Effector memory CD4-positive, alpha-beta T cell (primary cell): ENCODE data around the gene IRX2.

Source experiments
- DNase-seq, 3 donors: peaks; one replicate each; pipeline ENCODE4 v3.0.0-alpha.2; 2020
- H3K27ac ChIP-seq: 2 replicates; pipeline ENCODE4 v1.7.0; 2013; ENCODE audit warnings: mild to moderate bottlenecking, low read length, moderate library complexity; ENCODE audit not compliant: insufficient read depth, poor library complexity, severe bottlenecking
- H3K27me3 ChIP-seq: replicated peaks from 2 replicates; pipeline ENCODE4 v1.7.0; 2013; ENCODE audit warnings: mild to moderate bottlenecking, low read length; ENCODE audit not compliant: insufficient read depth, control insufficient read depth, poor library complexity, severe bottlenecking
- H3K36me3 ChIP-seq: 2 replicates; pipeline ENCODE4 v1.7.0; 2013; ENCODE audit warnings: mild to moderate bottlenecking, low read length, moderate library complexity; ENCODE audit not compliant: control insufficient read depth, insufficient read depth
- H3K4me1 ChIP-seq: 2 replicates; pipeline ENCODE4 v1.7.0; 2013; ENCODE audit warnings: low read length, mild to moderate bottlenecking; ENCODE audit not compliant: control insufficient read depth, insufficient read depth, poor library complexity, severe bottlenecking
- H3K4me3 ChIP-seq: 2 replicates; pipeline ENCODE4 v1.7.0; 2013; ENCODE audit warnings: low read length, low read depth, mild to moderate bottlenecking; ENCODE audit not compliant: insufficient read depth, poor library complexity, severe bottlenecking
- H3K9me3 ChIP-seq: 2 replicates; pipeline ENCODE4 v1.7.0; 2013; ENCODE audit warnings: mild to moderate bottlenecking, low read length, moderate library complexity; ENCODE audit not compliant: control insufficient read depth

The IRX2 gene

DNA sequence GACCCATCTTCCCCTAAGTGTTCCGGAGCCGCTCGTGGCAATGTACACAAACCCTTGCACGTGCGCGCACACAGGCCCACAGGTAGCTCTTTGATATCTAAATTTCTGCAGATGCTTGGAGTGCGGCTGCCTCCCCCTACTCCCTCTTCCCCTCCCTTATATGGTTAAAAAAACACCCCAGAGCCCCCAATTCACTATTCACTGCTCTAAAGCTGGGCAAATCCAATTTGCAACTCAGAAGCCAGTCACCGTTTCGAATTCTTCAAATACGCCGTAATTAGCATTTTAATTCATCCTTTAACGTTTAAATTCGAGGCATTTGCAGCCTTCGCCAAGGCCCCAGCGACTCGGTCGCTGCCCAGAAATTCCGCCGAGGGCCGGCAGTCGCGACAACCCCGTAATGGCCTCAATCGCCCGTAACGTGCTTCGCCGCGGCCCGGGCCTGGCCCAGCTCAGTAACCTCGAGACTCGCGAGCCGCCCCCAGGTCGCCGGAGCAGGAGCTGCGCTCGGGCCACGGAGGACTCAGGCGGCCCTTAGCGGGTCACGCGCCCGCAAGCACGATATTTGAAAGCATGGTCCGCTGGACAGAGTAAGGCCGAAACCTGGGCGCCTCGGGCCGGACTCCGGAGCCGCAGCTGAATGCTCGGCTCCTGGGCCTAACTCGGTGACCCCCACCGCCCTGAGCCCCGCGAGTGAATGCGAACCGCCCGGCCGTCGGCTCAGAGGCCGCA, 1.3 kb downstream of the IRX2 start:
- no peak overlapping the region for H3K4me3 ChIP-seq
- no peaks in the 10 kb centered on the region for H3K36me3 ChIP-seq
- peaks cover 40% of the 10 kb centered on the region for H3K27me3 ChIP-seq
- no peak for DNase-seq
- no peak overlapping the region for H3K27ac ChIP-seq
- no peaks in the 10 kb centered on the region for H3K9me3 ChIP-seq
- no peaks in the 10 kb centered on the region for H3K4me1 ChIP-seq

DNA sequence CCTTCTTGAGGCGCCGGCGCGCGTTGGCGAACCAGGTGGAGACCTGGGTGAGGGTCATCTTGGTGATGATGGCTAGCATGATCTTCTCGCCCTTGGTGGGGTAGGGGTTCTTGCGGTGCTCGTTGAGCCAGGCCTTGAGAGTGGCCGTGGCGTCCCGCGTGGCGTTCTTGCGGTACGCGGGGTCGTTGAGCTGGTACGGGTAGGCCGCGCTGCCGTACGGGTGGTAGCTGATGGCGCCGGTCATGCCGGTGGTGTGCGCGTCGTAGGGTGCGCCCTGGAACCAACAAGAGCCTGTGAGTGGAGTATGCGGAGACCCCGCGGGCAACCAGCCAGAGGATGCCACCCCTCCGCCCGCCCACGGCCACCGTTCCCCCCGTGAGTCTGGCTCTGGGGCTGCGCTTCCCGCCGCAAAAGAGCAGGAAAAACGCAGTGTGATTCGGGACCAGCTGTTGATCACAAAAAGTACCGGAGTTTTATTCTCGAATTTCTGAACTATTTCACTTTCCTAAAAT, 1.9 kb downstream of the IRX2 start:
- Histone ChIP-seq H3K27me3 (peaks cover 36% of the 10 kb centered on the region), H3K4me1 (no peaks in the 10 kb centered on the region), H3K36me3 (no peaks in the 10 kb centered on the region), H3K4me3 (no peak overlapping the region), H3K27ac (no peak overlapping the region), H3K9me3 (no peaks in the 10 kb centered on the region)
- DNase-seq, result no peak

DNA sequence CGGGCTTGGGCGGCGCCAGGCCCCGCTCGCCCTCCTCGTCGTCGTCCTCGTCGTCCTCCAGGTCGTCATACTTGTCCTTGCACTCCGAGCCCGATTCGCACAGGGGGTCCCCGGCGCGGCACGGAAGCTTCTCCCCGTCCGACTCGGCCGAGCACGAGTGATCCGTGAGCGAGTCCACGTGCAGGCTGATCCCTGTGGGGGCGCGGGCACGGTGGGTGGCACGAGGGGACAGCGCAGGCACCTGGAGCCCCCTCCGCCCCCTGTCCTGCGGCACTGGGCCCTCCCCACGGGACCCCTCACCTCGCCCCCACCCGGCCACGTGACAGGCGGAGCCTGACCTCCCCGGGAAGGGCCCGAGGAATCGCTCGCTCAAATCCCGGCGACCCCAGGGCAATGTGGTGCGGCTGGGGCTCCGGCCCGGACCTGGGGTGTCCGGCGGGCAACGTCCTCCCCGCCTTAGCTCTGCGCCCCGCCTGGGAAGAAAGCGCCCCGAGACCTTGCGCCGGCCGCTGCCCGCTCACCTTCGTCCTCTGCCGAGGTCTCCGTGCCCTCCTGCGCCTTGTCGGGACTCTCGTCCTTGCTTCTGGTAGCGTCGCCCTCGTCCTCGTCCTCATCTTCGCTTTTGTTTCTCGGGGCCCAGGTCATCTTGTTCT, 2.5 kb downstream of the IRX2 start:
- H3K27me3 ChIP-seq, result peaks cover 30% of the 10 kb centered on the region
- H3K4me1 ChIP-seq, result no peaks in the 10 kb centered on the region
- H3K36me3 ChIP-seq, result no peaks in the 10 kb centered on the region
- no peaks in the 10 kb centered on the region for H3K9me3 ChIP-seq
- no peak overlapping the region for H3K4me3 ChIP-seq
- DNase-seq, result no peak
- H3K27ac ChIP-seq, result no peak overlapping the region

DNA sequence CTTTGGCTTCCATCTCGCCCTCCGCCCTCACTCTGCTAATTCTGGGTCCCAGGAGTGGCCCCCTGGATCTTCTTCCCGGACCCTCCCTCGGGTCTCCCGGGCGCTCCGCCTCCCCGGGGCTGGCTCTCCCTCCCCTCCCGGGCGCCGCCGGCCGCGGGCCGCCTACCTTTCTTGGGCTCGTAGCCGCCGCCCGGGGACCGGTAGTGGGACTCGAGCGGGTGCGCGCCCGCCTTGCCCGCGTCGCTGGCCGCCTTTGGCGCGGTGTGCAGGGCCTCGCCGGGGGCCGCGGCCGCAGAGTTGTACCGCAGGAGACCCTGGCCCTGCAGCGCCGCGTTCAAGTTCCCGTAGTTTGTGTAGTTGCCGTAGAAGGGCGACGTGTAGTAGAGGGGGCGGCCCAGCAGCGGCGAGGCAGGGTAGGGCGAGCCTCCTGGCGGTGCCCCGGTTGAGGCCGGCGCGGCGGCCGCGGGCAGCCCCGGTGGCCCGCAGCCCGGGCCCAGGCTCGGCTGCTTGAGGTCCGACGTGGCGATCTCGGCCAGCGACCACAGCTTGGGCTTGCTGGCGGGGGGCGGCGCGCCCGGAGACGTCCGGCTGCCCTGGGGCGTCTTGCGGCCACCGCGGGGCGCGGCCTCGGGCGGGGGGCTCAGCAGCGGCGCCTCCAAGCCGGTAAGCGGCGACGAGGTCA, 3.2 kb downstream of the IRX2 start:
- Histone ChIP-seq H3K4me3 (no peak overlapping the region), H3K9me3 (no peaks in the 10 kb centered on the region), H3K4me1 (no peaks in the 10 kb centered on the region), H3K27ac (no peak overlapping the region), H3K27me3 (peaks cover 30% of the 10 kb centered on the region), H3K36me3 (no peaks in the 10 kb centered on the region)
- no peak for DNase-seq

DNA sequence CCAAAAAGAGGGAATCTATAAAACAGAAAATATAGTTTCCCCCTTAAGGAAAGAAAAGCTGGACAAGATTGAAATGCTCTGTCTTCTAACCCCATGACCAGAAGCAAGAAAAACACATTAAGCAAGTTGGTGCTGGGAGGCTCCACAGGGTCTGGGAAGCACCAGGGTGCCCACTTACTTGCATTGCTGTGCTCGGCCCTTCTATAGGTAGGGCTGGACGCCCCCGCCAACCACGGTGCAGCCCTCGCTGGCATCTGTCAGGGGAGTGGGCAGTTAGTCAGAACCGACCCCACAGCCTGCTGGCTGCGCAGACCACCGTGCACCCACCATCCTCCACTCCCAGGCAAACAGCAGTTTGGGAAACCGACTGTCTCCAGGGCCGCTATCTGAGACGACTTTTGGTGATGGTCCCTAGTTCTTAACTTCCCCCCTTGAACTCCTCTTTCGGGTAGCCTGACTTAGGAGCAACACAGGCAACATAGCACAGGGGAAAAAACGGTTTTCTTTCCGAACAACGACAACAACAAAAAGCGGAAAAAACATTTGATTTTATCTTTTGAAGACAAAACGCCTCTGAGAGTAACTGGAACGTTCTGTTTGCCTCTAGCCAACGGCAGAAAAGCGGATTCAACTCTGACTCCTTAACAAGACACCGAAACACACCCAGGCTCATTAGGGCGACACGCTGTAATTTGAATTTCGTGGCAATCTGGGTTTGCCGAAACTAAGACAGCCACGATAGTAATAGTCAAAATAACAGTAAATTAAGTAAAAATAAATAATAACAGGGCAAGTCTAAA, 3.9 kb downstream of the IRX2 start:
- Histone ChIP-seq H3K4me1 (no peaks in the 10 kb centered on the region), H3K27ac (no peak overlapping the region), H3K9me3 (no peaks in the 10 kb centered on the region), H3K4me3 (no peak overlapping the region), H3K36me3 (no peaks in the 10 kb centered on the region), H3K27me3 (peaks cover 30% of the 10 kb centered on the region)
- no peak for DNase-seq

DNA sequence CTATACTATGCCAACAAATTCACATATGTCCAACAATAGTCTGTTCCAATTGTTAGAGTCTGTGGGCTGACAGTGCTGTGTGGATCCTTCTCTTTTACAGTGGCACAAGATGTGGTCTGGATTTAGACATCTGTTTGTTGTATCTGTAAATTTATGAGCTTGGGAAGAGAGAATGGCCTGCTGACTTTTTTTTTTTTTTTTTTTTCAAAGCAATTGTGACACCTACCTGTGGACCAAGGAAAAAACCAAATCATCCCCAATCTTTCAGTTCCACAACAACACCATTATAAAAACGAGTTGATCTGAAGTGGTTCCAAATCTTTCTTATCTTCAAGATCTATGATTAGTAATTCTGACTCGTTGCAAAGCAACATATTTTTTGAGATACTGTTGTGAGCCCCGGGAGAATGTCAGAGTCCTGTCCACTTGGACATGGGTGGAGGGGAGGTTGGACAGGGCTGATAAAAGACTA, 4.9 kb downstream of the IRX2 start:
- H3K36me3 ChIP-seq, result no peaks in the 10 kb centered on the region
- H3K4me1 ChIP-seq, result no peaks in the 10 kb centered on the region
- peaks cover 30% of the 10 kb centered on the region for H3K27me3 ChIP-seq
- no peak overlapping the region for H3K4me3 ChIP-seq
- H3K9me3 ChIP-seq, result no peaks in the 10 kb centered on the region
- no peak for DNase-seq
- H3K27ac ChIP-seq, result no peak overlapping the region

DNA sequence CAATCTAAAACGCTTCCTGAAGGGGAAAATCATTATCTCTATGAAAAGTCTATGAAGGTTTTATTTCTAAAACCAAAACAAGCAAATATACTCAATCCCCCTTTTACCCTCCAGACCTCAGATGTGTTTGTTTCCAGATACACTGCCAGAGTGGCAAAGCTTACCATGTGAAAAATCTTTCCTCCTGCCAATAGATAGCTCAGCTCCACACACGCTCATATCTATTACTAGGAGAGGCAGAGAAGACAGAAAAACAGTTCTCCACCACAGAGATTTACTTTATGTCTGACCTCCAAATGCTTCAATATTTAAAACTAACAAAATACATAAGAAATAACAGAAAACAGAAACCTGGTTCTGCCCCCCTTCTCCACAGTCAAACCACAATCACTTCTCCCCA, 7.0 kb downstream of the IRX2 start:
- H3K4me3 ChIP-seq, result no peak overlapping the region
- H3K9me3 ChIP-seq, result no peaks in the 10 kb centered on the region
- H3K27me3 ChIP-seq, result peaks cover 30% of the 10 kb centered on the region
- no peak overlapping the region for H3K27ac ChIP-seq
- H3K4me1 ChIP-seq, result no peaks in the 10 kb centered on the region
- no peaks in the 10 kb centered on the region for H3K36me3 ChIP-seq
- DNase-seq, result no peak

DNA sequence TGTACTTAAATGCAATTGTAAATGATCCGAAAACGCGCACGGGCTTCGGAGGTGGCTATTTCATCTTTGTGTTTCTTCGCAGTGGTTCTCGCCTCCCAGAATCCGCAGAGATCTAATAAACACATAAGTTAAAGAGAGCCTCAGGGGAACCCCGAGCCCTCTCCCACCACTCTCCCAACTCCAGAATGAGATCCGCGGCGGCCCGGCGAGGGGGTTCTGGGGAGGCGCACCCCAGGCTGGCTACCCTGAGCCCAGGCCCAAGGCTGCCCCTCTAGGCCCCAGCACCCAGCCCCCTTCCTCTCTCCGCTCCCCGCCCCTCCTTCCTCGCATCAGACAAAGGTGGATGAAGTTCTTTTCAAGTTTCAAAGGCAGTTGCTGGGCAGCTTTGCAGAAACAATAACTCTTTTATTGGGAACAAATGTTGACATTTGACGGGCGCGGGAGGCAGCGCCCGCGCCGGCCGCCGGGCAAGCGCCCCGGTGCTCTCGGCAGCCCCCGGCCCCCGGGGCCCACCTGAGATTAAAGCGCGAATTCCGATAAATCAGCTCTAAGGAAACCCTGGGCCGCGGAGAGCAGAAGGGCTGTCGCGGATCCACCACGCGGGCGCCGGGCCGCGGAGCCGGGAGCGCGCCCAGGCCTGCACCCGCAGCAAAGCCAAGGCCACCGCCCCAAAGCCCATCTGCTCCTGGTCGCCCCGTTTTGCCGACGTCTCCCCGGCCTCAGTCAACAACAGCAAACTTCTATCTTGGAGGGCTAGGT, 8.4 kb downstream of the IRX2 start:
- Histone ChIP-seq H3K9me3 (no peaks in the 10 kb centered on the region), H3K4me3 (no peak overlapping the region), H3K27ac (no peak overlapping the region), H3K4me1 (no peaks in the 10 kb centered on the region), H3K36me3 (no peaks in the 10 kb centered on the region), H3K27me3 (peaks cover 28% of the 10 kb centered on the region)
- DNase-seq, result no peak

DNA sequence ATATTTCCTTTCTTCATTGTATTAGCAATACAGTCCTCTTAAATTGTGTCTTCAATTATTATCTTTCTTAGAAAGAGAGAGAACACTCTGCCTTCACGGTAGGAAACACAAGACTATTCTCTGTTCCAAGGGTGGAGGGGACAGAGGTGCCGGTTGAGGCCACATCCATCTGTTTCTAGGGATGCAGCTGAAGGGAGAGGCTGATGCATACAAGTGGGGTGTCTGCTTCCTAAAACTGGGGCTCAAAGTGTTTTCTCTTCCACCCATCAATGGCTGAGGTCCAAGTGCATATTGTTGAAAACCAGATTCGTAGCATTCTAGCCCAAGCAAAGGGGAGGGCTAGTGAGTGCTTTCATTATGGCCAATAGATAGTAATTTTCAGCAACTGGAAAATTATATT, 9.5 kb downstream of the IRX2 start:
- Histone ChIP-seq H3K27ac (no peak overlapping the region), H3K4me3 (no peak overlapping the region), H3K9me3 (no peaks in the 10 kb centered on the region), H3K27me3 (peaks cover 20% of the 10 kb centered on the region), H3K4me1 (no peaks in the 10 kb centered on the region), H3K36me3 (no peaks in the 10 kb centered on the region)
- no peak for DNase-seq
